ENCODE measurements around the gene LNP1.
A peak's percentile ranks its signal among the peaks of the same experiment; 100 is the strongest.
"Not testable (repeated sequence)": the region's sequence is repeated elsewhere in the genome, so short reads cannot be mapped to it uniquely, and the experiment has no call there.

LNP1 gene, protein sequence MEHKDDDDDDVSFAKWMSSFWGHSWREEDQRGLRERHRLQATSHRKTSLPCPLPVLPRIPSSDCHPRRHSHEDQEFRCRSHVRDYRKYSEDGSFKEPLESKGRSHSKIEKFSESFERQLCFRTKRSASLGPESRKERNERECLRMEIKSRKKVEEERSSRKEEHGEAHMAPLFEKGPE

GRCh38 chr3:100400780-100401673 is at the start of gene LNP1, which contains the start of gene TOMM70:
LNP1 (plus strand) TSS chr3:100401539; CDS start chr3:100429730, 28,191 bp downstream.
TOMM70 (minus strand) TSS chr3:100401089; CDS start chr3:100400949, 140 bp downstream.
- DNase-seq, result peak; percentile 97

- DNase-seq, result not testable (repeated sequence)
Observed at GRCh38 chr3:100351770-100352169, 49.6 kb upstream of the LNP1 start.

DNA sequence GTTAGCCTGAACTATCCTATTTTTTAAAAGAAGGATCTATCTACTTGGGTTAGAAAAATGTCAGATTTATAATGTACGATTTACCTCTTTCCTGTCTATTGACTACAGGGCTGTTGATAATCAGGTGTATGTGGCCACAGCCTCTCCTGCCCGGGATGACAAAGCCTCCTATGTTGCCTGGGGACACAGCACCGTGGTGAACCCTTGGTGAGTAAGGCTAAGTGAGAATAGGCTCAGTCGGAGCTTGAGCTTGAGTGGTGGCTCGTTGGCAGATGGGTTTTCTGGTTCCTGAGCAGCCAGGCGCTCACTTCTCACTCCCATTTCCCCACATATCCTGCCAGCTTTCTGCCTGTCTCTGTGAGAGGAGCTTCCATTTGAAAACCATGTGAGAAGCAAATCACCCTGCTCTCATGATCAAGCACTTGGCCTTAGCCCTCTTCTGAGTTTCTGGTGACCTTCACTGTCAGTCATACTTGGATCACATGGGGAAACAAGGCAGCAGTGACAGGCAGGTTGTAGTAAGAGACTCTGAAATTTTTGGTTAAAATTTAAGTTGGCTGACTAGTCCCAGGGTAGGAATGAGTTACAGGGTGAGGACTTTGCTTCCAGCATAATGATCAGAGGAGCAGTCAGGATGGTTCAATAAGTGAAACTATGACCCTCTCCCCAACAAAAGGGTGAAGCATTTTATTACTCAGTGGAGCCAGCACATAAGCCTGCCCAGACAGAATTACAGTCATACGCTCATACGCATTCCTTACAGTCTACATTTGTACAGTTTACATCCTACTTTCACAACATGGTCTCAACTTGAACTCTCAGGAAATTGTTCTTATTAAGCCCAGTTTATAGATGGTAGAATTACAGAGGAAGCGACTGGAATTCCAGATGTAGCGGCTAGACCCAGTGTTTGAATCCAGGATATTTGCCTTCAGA is 48.8 kb upstream of the LNP1 start:
- no peak for DNase-seq

- DNase-seq, result no peak
Observed at GRCh38 chr3:100354850-100355249, 46.5 kb upstream of the LNP1 start.

DNA sequence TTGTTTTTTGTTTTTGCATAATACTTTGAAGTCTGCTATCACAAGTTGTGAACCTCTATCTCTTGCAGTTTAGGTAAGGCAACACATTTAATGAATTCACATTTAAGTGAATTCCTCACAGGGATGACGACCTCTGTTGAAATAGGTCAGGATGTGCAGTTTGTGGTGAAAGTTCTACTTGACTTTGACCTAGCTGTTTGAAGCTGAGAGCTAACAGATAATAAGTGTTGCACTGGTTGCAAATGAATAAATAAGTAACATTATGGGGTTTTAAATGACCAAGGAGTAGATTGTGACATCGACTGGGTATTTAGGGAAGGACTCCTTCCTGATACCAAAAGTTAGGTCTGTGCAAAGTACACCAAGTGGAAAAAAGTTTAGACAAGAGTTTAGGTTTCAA is 42.9 kb upstream of the LNP1 start:
- no peak for DNase-seq

GRCh38 chr3:100359035-100359434 is 42.3 kb upstream of the LNP1 start:
- no peak for DNase-seq

GRCh38 chr3:100360757-100361496 is 40.4 kb upstream of the LNP1 start:
- no peak for DNase-seq

GRCh38 chr3:100361897-100362296 is 39.4 kb upstream of the LNP1 start:
- no peak for DNase-seq

DNA sequence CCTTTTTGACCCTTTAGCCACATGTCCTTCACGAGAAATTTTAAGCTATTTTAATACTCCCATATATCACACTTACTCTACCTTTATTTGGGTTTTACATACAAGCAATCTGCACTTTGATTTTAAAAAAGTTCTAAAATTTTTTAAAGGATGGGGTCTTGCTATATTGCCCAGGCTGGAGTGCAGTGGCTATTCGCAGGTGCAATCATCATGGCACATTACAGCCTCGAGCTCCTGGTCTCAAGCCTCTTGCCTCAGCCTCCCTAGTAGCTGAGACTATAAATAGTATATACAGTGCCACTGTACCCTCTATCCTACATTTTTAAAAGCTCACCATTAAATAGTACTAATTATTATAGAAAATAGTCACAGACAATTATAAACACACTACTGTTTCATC is 36.9 kb upstream of the LNP1 start:
- no peak for DNase-seq

DNA sequence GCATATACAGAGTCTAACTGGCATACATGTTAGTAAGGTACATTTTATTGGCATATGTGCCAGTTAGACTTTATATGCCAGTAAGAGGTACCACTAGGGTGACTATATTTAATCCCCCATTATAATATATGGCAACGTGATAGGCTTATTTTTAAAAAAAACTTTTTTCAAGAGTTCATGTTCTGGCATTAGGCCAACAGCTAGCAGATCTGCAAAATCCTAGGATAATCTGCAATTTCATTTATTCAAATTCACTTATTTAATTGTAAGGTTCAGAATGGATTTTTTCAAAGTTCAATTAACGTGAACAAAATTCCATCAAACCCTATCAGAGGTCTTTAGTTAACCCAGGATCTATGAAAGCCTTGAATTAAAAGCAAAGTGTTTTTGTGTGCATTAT is 34.9 kb upstream of the LNP1 start:
- no peak for DNase-seq

DNA sequence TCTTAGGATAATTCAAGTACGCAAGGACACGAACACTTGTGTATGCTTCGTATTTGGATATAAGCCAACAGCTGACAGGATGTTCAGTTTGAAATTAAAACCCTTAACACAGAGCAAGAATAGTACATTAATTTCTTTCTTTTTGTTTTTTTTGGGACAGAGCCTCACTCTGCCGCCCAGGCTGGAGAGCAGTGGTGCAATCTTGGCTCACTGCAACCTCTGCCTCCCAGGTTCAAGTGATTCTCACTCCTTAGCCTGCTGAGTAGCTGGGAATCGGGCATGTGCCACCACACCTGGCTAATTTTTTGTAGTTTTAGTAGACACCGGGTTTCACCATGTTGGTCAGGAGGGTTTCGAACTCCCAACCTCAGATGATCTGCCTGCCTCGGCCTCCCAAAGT is 32.9 kb upstream of the LNP1 start:
- no peak for DNase-seq

DNA sequence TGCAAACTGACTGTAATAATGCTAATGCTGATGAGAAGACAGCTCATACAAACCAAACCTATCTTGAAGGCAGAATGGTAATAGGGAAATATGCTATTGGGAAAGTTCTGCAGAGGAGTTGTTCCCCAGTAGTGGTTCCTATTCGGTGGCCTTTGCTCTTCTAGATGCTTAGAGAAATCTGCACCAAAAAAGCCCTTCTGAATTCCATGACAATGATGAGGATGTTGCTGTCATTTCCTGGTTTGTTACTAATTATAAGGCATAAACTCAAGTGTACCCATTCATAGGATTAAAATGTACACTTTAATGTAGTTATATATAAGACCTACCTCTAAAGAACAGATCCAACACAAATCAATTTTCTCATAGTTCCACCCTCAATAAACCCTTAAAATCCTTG is 30.6 kb upstream of the LNP1 start:
- no peak for DNase-seq

- no peak for DNase-seq
Observed at GRCh38 chr3:100374521-100374920, 26.8 kb upstream of the LNP1 start.

- DNase-seq, result no peak
Observed at GRCh38 chr3:100376301-100376700, 25.0 kb upstream of the LNP1 start.

DNA sequence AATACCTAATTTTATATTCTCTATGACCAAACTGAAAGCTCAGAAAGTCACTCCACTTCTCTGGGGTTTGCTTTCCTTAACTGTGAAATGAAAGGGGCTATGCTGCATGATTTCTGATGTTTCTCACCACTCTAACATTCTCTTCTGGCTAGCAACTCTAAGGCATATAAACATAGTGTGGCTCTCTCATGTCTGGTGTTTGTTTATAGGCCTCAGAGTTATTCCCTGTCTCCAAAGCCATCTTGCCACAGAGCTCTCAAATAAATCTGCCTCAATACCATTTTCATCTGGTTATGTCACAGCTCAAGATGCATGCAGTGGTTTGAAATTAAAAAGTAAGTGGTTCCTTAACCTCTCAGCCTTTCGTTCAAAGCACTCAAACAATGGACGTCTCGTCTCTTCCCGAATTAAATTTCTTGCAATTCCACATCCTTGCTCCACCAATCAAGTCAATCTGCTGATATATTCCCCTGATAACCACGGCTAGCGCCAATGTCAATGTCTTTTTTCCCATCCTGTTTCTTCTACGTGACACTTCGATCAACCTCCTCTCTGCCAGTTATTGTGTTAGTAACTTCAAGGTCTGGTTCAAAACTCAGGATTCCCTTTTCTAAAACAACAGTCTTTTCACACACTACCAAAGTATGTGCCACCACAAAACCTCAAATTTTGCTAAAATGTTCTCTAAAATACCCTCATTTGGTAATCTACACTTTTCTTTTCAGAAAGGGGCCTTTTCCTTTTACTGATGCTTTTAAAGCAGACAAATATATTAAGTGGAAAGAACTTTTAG is 16.4 kb upstream of the LNP1 start:
- DNase-seq, result no peak

GRCh38 chr3:100386437-100387074 is 14.8 kb upstream of the LNP1 start:
- no peak for DNase-seq

DNA sequence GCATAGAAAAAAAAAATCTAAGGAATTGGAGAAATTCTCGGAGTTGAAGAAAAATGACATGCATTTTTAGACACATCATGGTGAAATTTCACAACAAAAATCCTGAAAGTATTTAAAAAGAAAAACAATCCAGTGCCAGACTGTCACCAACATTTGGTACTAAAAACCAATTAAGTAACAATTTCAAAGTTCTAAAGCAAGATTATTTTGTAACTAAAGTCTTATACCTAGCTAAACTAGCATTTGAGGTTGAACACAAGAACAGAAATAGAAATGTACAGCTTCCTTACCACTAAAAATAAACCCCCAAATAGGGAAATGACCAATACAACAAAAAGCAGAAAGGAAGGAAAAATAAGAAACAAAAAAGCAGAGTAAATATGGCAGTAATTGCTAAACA is 12.3 kb upstream of the LNP1 start:
- DNase-seq, result no peak

DNA sequence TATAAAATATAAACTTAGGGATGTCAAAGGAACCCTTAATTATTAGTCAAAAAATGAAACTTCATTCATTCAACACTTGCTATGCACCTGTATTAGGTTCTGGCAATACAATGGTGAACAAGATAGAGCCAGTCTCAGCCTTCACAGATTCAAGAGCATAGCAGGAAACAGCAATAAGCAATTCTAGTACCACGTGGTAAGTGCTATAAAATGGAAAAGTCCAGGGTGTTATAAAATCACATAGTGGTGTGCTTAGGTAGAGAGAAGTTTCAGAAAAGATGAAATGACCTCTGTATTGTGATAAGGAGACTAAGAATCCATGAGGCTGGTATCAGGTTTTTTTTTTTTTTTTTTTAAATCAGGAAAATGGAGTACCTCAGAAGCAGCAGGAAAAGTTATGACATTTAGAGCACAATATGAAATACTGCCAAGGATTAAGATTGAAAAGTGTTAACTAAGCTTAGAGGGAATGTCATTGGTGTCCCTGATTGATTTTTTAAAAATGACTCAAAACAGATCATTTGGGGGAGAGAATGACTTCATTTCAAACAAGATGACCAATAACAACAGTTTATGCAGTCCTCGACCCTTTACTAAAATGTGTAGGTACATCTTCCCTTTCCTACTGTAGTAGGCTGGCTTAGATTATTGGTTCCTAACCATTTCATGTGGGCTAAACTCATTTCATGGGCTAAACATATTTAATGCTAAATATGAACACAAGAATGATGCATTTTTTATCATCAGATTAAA is 5.5 kb upstream of the LNP1 start:
- no peak for DNase-seq

GRCh38 chr3:100396967-100397366 is 4.4 kb upstream of the LNP1 start:
- no peak for DNase-seq

DNA sequence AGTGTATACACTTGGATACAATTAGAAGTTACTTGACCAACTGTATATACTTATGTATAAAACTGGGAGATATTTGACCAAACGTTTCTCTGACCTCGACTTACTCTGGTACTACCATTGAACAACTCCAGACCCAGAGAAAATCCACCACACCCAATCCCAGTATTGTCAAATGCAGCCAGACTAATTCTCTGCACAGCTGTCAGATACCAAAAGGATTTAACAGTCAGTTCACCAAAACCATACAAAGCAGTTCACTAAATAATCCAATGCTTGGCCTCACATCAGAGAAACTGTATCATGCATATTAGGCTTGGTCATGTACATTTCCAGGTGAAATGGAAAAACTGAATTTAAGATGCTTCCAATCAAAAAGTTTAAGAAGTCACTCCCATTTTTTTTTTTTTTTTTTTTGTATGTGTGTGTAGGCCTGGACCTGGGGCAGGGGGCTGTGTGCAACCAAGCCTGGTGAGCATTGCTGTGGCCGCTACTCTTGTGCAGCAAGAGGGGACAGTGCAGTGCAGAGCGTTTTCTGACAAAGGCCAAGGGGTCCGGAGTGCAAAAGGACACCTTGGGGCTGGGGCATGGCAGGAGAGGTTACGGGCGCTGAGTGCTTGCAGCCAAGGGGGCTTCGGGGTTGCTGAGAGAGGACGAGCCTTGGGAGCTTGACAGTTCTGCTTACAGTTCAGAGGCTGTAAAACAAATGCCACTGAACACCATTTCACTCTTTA is 1.8 kb upstream of the LNP1 start:
- no peak for DNase-seq

Data from CD4-positive, alpha-beta T cell treated with Interleukin-17A for 4 hours (primary cell).